ENCODE results near the gene NRAP. TPM values are rescaled to one million over a fixed set of nuclear protein-coding genes. Genes with fewer than 3 reads are reported as not detected.

Gene NRAP
- total and polyA plus RNA-seq, 10 of the 15 experiments (the other 5 are each of a cell fraction or from before 2014, with no cell fraction given), result not detected

- no peak for TF ChIP-seq ZBED1 (IDR thresholded peaks at IDR 0.05; ENCODE audit: borderline replicate concordance)
- no peak for TF ChIP-seq JUND (IDR thresholded peaks at IDR 0.05; ENCODE audit: low read depth, low read length)
- TF ChIP-seq FOXK2 (IDR thresholded peaks at IDR 0.05), result no peak
- TF ChIP-seq SRF (IDR thresholded peaks at IDR 0.05; ENCODE audit: low read depth in 2 of 2, low read length in 2 of 2), result no peak
- no peak for TF ChIP-seq CUX1 (IDR thresholded peaks at IDR 0.05; ENCODE audit: insufficient replicate concordance, low read depth, low read length)
- TF ChIP-seq EGR1 (IDR thresholded peaks at IDR 0.05; ENCODE audit: borderline replicate concordance in 1 of 2, low read depth in 2 of 2, low read length in 2 of 2), result no peak
- TF ChIP-seq E2F4 (IDR thresholded peaks at IDR 0.05; ENCODE audit: low read depth, low read length), result no peak
- TF ChIP-seq SMARCA5 (IDR thresholded peaks at IDR 0.05), result no peak
- TF ChIP-seq IKZF1 (conservative IDR thresholded peaks at IDR 0.05), result no peak
Observed at GRCh38 chr10:113609704-113610108, 54.1 kb downstream of the NRAP start (continued).

Measured in GM12878 (cell line).